Upper lobe of left lung (tissue), 4 donors: Measurements from ENCODE around the gene SAMD8.

Experiments used
- CTCF ChIP-seq, 6 experiments: fragments of 450-650 bp in 4 of 6; fragments of 200-600 bp in 2 of 6; sonication (generic) in 2 of 6; IDR thresholded peaks; one replicate each; pipeline ENCODE4 v1.5.1; 2016 to 2019; ENCODE audit warnings: antibody characterized with exemption in 6 of 6
- EP300 ChIP-seq, 4 donors: sonication (generic); formaldehyde crosslinking; IDR thresholded peaks; one replicate each; pipeline ENCODE4 v1.5.1; 2017; ENCODE audit warnings: antibody characterized with exemption in 4 of 4, control low read depth in 2 of 4
- POLR2A ChIP-seq, 4 donors: fragments of 450-650 bp; IDR thresholded peaks; one replicate each; pipeline ENCODE4 v1.5.1; 2016 to 2017; ENCODE audit warnings: antibody characterized with exemption in 4 of 4, mild to moderate bottlenecking in 2 of 4
- POLR2AphosphoS5 ChIP-seq, 2 donors: sonication (generic); formaldehyde crosslinking; IDR thresholded peaks; one replicate each; pipeline ENCODE4 v1.5.1; 2017; ENCODE audit warnings: antibody characterized with exemption in 2 of 2

GRCh38 chr10:75123088-75123682, 11.7 kb downstream of the SAMD8 start:
- TF ChIP-seq POLR2A (IDR thresholded peaks at IDR 0.05) = no peak
- no peak for TF ChIP-seq CTCF (IDR thresholded peaks at IDR 0.05)
- no peak for TF ChIP-seq POLR2AphosphoS5 (IDR thresholded peaks at IDR 0.05)
- no peak for TF ChIP-seq EP300 (IDR thresholded peaks at IDR 0.05)
